Prostate gland (tissue), 2 donors: ENCODE measurements around the gene PRKG2. TPM values are rescaled to one million over a fixed set of nuclear protein-coding genes. Genes with fewer than 3 reads are reported as not detected.

Experiments
- DNase-seq: peaks from one replicate; pipeline ENCODE4 v3.0.0-alpha.2; 2019; ENCODE audit warnings: low spot score
- H3K27ac ChIP-seq, 2 donors: fragments of 200-600 bp; sonication (generic); 2 replicates each; pipeline ENCODE4 v1.5.1; 2017 to 2019
- H3K27me3 ChIP-seq: fragments of 200-600 bp; sonication (generic); replicated peaks from 2 replicates; pipeline ENCODE4 v1.5.1; 2019; ENCODE audit not compliant: insufficient read depth
- H3K36me3 ChIP-seq, 2 donors: fragments of 200-600 bp; sonication (generic); 1 replicate in 1 of 2; 2 replicates in 1 of 2; pipeline versions ENCODE4 v1.5.1 to v1.8.1; 2017 to 2019
- H3K4me1 ChIP-seq: fragments of 200-600 bp; sonication (generic); replicated peaks from 2 replicates; pipeline ENCODE4 v1.5.1; 2019
- H3K4me3 ChIP-seq, 2 donors: fragments of 200-600 bp; sonication (generic); 2 replicates each; pipeline ENCODE4 v1.5.1; 2017 to 2019
- H3K9me3 ChIP-seq: fragments of 200-600 bp; sonication (generic); 2 replicates; pipeline ENCODE4 v1.5.1; 2017
- CTCF ChIP-seq, 4 experiments: fragments of 200-600 bp in 2 of 4; fragments of 450-650 bp in 2 of 4; sonication (generic) in 2 of 4; IDR thresholded peaks; 1 replicate in 3 of 4; 2 replicates in 1 of 4; pipeline ENCODE4 v1.5.1; 2016 to 2019; ENCODE audit warnings: antibody characterized with exemption in 4 of 4, mild to moderate bottlenecking in 2 of 4, moderate library complexity in 2 of 4
- POLR2A ChIP-seq: fragments of 450-650 bp; IDR thresholded peaks from one replicate; pipeline ENCODE4 v1.6.1; 2016; ENCODE audit warnings: antibody characterized with exemption, mild to moderate bottlenecking
- POLR2AphosphoS5 ChIP-seq: sonication (generic); formaldehyde crosslinking; IDR thresholded peaks from one replicate; pipeline ENCODE4 v1.6.1; 2017; ENCODE audit warnings: antibody characterized with exemption
- WGBS: methylation state at CpG from one replicate; pipeline ENCODE4 v1.1.5; 2018; 5-methylcytosine and 5-hydroxymethylcytosine counted together
- intact Hi-C: fragments of 100-400 bp; cut with DNase I; formaldehyde crosslinking; loops from one replicate; pipeline ENCODE4 v1.14.2; 2022
- total RNA-seq, 2 donors: library from RNA; depleted of rRNA; stranded (reverse); fragments of >200 nt; gene quantifications; one replicate each; pipeline ENCODE4 v1.1.0, GENCODE V29; 2016

The PRKG2 gene
- total RNA-seq, 2 donors from 2014 or later: 5.2 to 8.2 TPM

- Histone ChIP-seq H3K36me3 (no peaks in the 10 kb centered on the region), H3K27ac (peak overlapping the region; percentile 59 to 67), H3K4me3 (peak overlapping the region in 1 of 2 donors; percentile 44), H3K9me3 (no peaks in the 10 kb centered on the region), H3K4me1 (no peaks in the 10 kb centered on the region), H3K27me3 (no peaks in the 10 kb centered on the region)
- TF ChIP-seq CTCF (IDR thresholded peaks at IDR 0.05): no peak
- TF ChIP-seq POLR2AphosphoS5: no peak
- no peak for TF ChIP-seq POLR2A
- DNase-seq: no peak
- intact Hi-C loops: no loop called here
- WGBS: 53% methylated on average over 1 of the region's 1 CpG
Measured at GRCh38 chr4:81152839-81153713, 61.9 kb downstream of the PRKG2 start.

GRCh38 chr4:81149976-81150375, 65.0 kb downstream of the PRKG2 start:
- no peaks in the 10 kb centered on the region for H3K4me1 ChIP-seq
- H3K9me3 ChIP-seq: no peaks in the 10 kb centered on the region
- no peaks in the 10 kb centered on the region for H3K27me3 ChIP-seq
- no peak for DNase-seq
- H3K36me3 ChIP-seq: no peaks in the 10 kb centered on the region
- intact Hi-C loops: no loop called here
- no peak overlapping the region for H3K27ac ChIP-seq
- no peak for TF ChIP-seq POLR2AphosphoS5
- no peak for TF ChIP-seq CTCF (IDR thresholded peaks at IDR 0.05)
- no peak for TF ChIP-seq POLR2A
- H3K4me3 ChIP-seq: no peak overlapping the region

GRCh38 chr4:81148576-81148975, 66.4 kb downstream of the PRKG2 start:
- DNase-seq: no peak
- no peak overlapping the region for H3K27ac ChIP-seq
- H3K4me3 ChIP-seq: no peak overlapping the region
- H3K27me3 ChIP-seq: no peaks in the 10 kb centered on the region
- WGBS: 69% methylated on average over 6 of the region's 6 CpGs
- TF ChIP-seq POLR2AphosphoS5 (no peak), CTCF (IDR thresholded peaks at IDR 0.05) (no peak), POLR2A (no peak)
- intact Hi-C loops: no loop called here
- H3K4me1 ChIP-seq: no peaks in the 10 kb centered on the region
- no peaks in the 10 kb centered on the region for H3K36me3 ChIP-seq
- H3K9me3 ChIP-seq: no peaks in the 10 kb centered on the region

GRCh38 chr4:81146466-81146865, 68.6 kb downstream of the PRKG2 start:
- Histone ChIP-seq H3K4me3 (no peak overlapping the region), H3K36me3 (no peaks in the 10 kb centered on the region), H3K9me3 (no peaks in the 10 kb centered on the region), H3K27me3 (no peaks in the 10 kb centered on the region), H3K4me1 (no peaks in the 10 kb centered on the region), H3K27ac (no peak overlapping the region)
- TF ChIP-seq POLR2A: no peak
- no peak for TF ChIP-seq CTCF (IDR thresholded peaks at IDR 0.05)
- no peak for TF ChIP-seq POLR2AphosphoS5
- DNase-seq: no peak
- intact Hi-C loops: no loop called here

- no peak overlapping the region for H3K4me3 ChIP-seq
- WGBS: 66% methylated on average over 2 of the region's 2 CpGs
- no peak for DNase-seq
- H3K9me3 ChIP-seq: no peaks in the 10 kb centered on the region
- no peaks in the 10 kb centered on the region for H3K36me3 ChIP-seq
- intact Hi-C loops: no loop called here
- H3K27ac ChIP-seq: no peak overlapping the region
- TF ChIP-seq POLR2A (no peak), POLR2AphosphoS5 (no peak), CTCF (IDR thresholded peaks at IDR 0.05) (no peak)
- no peaks in the 10 kb centered on the region for H3K27me3 ChIP-seq
- no peaks in the 10 kb centered on the region for H3K4me1 ChIP-seq
Measured at GRCh38 chr4:81143183-81143582, 71.8 kb downstream of the PRKG2 start.
